Embryonic facial prominence (tissue), 1 donor: ENCODE results near the gene SHISA5.
"Not testable (repeated sequence)": the region's sequence is repeated elsewhere in the genome, so short reads cannot be mapped to it uniquely, and the experiment has no call there.

ENCODE experiments used
- DNase-seq: peaks from one replicate; pipeline ENCODE4 v3.0.0-alpha.2; 2016; ENCODE audit errors: extremely low spot score

SHISA5 gene

GRCh38 chr3:48519277-48519643, 15.3 kb upstream of the SHISA5 start:
- no peak for DNase-seq

- DNase-seq = no peak
Observed at GRCh38 chr3:48518638-48519276, 14.8 kb upstream of the SHISA5 start.

DNA sequence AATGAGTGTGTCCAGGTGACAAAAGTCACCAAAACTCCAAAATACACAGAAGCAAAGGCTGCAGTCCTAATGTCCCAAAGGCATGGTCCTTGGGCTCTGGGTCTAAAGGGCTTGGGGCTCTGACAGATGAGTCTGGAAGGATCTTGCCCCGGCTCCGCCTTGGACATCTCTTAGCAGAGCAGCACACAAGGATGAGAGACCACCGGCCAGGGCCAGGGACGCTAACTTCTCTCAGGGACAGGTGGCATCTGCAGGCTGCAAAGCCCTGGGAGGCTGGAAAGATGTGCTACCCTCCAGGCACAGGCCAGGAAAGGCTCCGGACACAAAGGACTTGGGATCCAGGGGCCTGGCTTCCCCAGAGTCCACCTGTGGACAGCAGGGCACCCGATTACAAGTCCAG, 14.1 kb upstream of the SHISA5 start:
- no peak for DNase-seq

DNA sequence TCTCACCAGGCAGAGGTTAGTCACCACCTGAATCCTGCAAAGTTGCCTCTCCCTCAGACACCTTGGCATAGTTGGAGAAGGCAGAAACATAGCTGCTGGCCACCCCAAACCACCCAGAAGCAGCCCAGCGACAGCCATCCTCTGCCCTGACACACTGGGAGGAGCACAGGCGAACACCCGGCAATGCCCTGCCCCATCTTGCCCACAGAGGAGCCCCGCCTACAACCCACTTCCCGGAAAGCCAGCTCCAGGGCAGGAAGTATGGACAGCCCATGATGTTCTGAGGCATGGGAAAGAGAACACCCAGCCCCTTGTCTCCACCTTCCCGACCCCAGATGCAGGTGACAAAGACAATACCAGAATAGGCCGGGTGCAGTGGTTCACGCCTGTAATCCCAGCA, 12.6 kb upstream of the SHISA5 start:
- no peak for DNase-seq

- DNase-seq = no peak
Observed at GRCh38 chr3:48514431-48515227, 10.7 kb upstream of the SHISA5 start.

- no peak for DNase-seq
Observed at GRCh38 chr3:48511551-48511950, 7.6 kb upstream of the SHISA5 start.

- DNase-seq = no peak
Observed at GRCh38 chr3:48507256-48508061, 3.5 kb upstream of the SHISA5 start.

GRCh38 chr3:48505968-48506504, 2.1 kb upstream of the SHISA5 start:
- no peak for DNase-seq

- no peak for DNase-seq
Observed at GRCh38 chr3:48505146-48505545, 1.2 kb upstream of the SHISA5 start.

GRCh38 chr3:48503401-48504050, 448 bp downstream of the SHISA5 start:
- no peak for DNase-seq

GRCh38 chr3:48502728-48503168, 1.2 kb downstream of the SHISA5 start:
- DNase-seq = no peak

- DNase-seq = no peak
Observed at GRCh38 chr3:48502121-48502520, 1.9 kb downstream of the SHISA5 start.

- DNase-seq = no peak
Observed at GRCh38 chr3:48501196-48501595, 2.8 kb downstream of the SHISA5 start.

DNA sequence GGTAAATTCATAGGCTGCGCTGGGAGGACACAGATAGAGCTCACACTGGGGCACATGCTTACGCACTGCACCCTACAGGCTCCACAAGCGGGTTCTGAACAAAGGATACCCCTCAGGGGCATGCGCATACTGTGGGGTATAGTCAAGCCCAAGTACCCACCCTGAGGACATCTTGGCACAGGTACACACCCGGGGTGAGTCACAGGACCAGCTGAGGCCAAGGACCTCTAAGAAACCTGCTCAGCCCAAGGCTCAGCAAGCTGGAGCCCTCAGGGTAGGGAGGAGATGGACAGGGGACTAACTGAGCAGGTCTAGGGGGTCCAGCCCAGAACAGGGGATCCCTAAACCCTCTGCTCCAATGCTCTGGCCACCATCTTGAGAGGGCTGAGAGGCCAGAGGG, 3.3 kb downstream of the SHISA5 start:
- DNase-seq = no peak

GRCh38 chr3:48493203-48493501, 10.8 kb downstream of the SHISA5 start:
- DNase-seq = no peak

GRCh38 chr3:48492461-48493202, 11.3 kb downstream of the SHISA5 start:
- no peak for DNase-seq

DNA sequence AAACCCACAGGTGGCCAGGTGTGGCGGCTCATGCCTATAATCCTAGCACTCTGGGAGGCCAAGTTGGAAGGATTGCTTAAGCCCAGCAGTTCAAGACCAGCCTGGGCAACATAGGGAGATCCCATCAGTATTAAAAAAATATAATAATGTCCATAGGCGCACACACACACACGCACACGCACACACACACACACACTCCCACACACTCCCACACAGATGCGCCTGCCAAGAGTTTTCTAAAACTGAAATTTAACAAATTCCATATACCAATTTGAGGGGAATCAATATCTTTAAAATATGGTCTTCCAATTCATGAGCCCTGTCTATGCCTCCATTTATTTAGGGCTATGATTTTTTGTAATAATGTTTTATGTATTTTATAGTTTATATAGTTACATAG, 17.0 kb downstream of the SHISA5 start:
- DNase-seq = no peak

- DNase-seq = not testable (repeated sequence)
Observed at GRCh38 chr3:48482822-48483221, 21.2 kb downstream of the SHISA5 start.

GRCh38 chr3:48480891-48481290, 23.1 kb downstream of the SHISA5 start:
- not testable (repeated sequence) for DNase-seq

DNA sequence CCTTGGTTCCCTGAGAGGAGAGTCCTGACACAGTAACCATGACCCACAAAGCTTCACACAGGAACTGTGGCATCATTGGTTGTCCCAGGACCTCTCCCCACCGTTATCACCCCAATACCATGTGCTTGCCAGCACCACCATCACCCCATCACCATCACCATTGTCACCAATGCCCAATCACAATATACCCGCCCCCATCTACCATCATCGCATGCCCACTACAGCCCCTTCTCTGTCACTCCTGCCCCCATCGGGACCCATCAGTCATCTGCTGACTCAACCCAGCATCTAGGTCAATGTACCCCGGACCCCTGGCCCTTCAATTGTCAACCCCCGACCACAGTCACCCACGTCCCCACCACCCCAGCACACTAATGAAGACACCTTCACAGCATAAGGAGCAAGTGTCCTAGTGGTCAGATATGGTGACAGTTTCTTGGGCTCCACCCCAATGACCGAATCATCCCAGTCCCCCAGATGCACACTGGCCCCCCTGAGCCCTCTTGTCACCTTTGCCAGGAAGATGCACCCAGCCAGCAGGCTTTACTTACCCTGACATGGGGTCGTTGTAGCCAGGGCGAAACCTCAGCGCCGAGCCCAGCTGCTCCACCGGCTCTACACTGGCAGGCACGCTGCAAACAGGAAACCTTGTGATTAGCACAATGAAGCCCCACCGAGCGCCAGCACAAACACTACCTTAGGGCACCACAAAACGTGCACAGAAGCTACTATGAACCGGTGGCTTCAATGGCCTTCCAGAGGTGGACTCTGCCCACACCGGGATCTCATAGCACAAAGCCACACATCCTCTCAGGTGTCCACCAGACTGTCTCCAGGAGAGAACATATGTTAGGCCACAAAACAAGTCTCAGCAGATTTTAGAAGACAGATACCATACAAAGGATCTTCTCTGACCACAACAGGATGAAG, 25.1 kb downstream of the SHISA5 start:
- no peak for DNase-seq
